ENCODE measurements around the gene DCLK1. TPM values are rescaled to one million over a fixed set of nuclear protein-coding genes. Genes with fewer than 3 reads are reported as not detected.

The DCLK1 gene
- total RNA-seq, 2 experiments from 2014 or later, result not detected

GRCh38 chr13:35743165-35743564, 388.0 kb downstream of the DCLK1 start:
- DNase-seq (no peak), ATAC-seq (ENCODE audit: low read depth) (no peak)
- H3K4me3 Mint-ChIP-seq, result no peak overlapping the region
- H3K36me3 Mint-ChIP-seq, result no peaks in the 10 kb centered on the region
- peaks cover 8% of the 10 kb centered on the region for H3K9me3 Mint-ChIP-seq
- no peak overlapping the region for H3K27ac Mint-ChIP-seq
- peaks cover 2% of the 10 kb centered on the region for H3K27me3 Mint-ChIP-seq
- POLR2A ChIA-PET, result no interaction called here
- H3K4me1 Mint-ChIP-seq, result no peaks in the 10 kb centered on the region

GRCh38 chr13:35741657-35742056, 389.5 kb downstream of the DCLK1 start:
- no peak for ATAC-seq (ENCODE audit: low read depth)
- POLR2A ChIA-PET, result no interaction called here
- Mint-ChIP-seq H3K27me3 (no peaks in the 10 kb centered on the region), H3K4me1 (no peaks in the 10 kb centered on the region), H3K9me3 (peaks cover 10% of the 10 kb centered on the region), H3K36me3 (no peaks in the 10 kb centered on the region), H3K27ac (no peak overlapping the region), H3K4me3 (no peak overlapping the region)
- DNase-seq, result no peak

DNA sequence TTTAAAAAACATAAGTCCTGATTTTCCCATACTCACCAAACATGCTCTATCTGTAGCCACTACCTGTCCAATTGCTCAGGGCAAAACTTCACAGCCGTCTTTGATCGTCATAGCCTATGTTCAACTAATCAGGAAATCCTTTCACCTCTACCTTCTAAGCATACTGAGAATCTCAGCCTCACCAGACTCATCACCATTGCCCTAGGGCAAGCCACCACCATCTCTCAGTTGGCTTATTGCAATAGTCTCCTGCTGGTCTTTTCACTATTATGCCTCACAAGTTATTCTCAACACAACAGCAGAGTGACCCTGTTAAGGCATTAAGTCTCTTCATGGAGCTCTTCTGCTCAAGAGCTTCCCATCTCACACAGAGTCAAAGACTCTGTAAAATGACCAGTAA, 394.3 kb downstream of the DCLK1 start:
- H3K27me3 Mint-ChIP-seq, result no peaks in the 10 kb centered on the region
- POLR2A ChIA-PET, result no interaction called here
- peaks cover 5% of the 10 kb centered on the region for H3K9me3 Mint-ChIP-seq
- ATAC-seq (ENCODE audit: low read depth) (no peak), DNase-seq (no peak)
- H3K27ac Mint-ChIP-seq, result no peak overlapping the region
- H3K36me3 Mint-ChIP-seq, result no peaks in the 10 kb centered on the region
- H3K4me1 Mint-ChIP-seq, result no peaks in the 10 kb centered on the region
- no peak overlapping the region for H3K4me3 Mint-ChIP-seq

GRCh38 chr13:35733827-35734226, 397.4 kb downstream of the DCLK1 start:
- no peaks in the 10 kb centered on the region for H3K36me3 Mint-ChIP-seq
- H3K27ac Mint-ChIP-seq, result no peak overlapping the region
- peaks cover 3% of the 10 kb centered on the region for H3K9me3 Mint-ChIP-seq
- no peak overlapping the region for H3K4me3 Mint-ChIP-seq
- no peaks in the 10 kb centered on the region for H3K27me3 Mint-ChIP-seq
- DNase-seq, result no peak
- ATAC-seq (ENCODE audit: low read depth), result no peak
- H3K4me1 Mint-ChIP-seq, result peaks cover 6% of the 10 kb centered on the region
- POLR2A ChIA-PET, result no interaction called here

DNA sequence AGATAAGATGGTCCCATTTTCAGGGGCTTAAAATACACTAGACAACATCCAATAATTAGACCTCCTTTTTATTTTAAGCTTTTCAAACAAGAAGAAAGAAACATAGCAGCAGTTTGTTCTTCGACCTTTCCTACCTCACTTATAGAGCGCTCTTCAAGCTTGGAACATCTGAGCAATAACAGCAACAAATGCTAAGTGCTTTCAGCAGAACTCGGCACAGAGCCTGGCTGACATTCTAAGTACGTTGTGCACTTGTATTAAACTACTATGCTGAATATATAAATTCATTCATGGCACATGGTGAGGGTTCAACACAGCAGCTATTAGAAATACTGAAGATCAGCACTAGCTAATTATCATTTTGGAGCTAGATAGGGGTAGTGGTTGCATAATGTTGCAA, 398.6 kb downstream of the DCLK1 start:
- Mint-ChIP-seq H3K9me3 (peaks cover 2% of the 10 kb centered on the region), H3K27ac (no peak overlapping the region), H3K27me3 (no peaks in the 10 kb centered on the region), H3K36me3 (no peaks in the 10 kb centered on the region), H3K4me3 (no peak overlapping the region), H3K4me1 (peaks cover 6% of the 10 kb centered on the region)
- no peak for DNase-seq
- POLR2A ChIA-PET, result no interaction called here
- no peak for ATAC-seq (ENCODE audit: low read depth)

GRCh38 chr13:35731471-35731870, 399.7 kb downstream of the DCLK1 start:
- DNase-seq (no peak), ATAC-seq (ENCODE audit: low read depth) (no peak)
- Mint-ChIP-seq H3K36me3 (no peaks in the 10 kb centered on the region), H3K27ac (no peak overlapping the region), H3K4me3 (no peak overlapping the region), H3K4me1 (peaks cover 6% of the 10 kb centered on the region), H3K27me3 (no peaks in the 10 kb centered on the region), H3K9me3 (no peaks in the 10 kb centered on the region)
- POLR2A ChIA-PET, result no interaction called here

DNA sequence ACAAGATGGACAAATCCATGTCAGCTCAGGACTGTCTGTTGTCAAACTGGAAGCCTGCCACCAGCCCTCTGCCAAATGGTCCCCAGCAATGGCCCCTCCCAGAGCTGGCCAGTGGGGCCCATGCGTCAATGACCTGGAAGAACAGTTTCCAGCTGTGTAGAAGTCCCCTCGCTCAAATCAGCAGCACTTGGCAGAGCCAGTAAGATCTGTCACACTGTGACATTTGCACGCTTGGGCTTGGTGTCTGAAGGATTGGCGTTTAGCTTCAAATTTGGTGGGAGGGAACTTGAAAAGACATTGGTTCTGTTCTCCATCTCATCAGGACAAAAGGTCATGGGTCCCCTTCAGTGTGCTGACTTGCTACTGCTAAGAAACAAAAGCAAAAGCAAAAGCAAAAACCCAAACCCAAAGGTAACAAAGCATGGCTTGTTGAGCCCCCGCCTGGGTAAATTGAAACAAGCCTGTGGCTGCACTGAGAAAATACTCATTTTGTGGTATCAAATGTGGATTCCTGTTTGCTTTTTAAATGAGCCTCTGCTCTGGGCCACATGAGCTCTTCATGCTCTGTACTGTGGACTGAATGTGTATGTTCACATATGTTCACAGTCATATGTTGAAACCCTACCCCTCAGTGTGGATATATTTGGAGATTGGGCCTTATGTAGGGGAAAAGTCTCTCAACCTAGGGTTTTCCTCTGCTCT, 401.1 kb downstream of the DCLK1 start:
- Mint-ChIP-seq H3K9me3 (no peaks in the 10 kb centered on the region), H3K27me3 (no peaks in the 10 kb centered on the region), H3K27ac (no peak overlapping the region), H3K4me1 (peaks cover 6% of the 10 kb centered on the region), H3K36me3 (no peaks in the 10 kb centered on the region), H3K4me3 (no peak overlapping the region)
- POLR2A ChIA-PET, result no interaction called here
- no peak for DNase-seq
- peak; percentile 14 for ATAC-seq (ENCODE audit: low read depth)

- no peaks in the 10 kb centered on the region for H3K9me3 Mint-ChIP-seq
- POLR2A ChIA-PET, result no interaction called here
These were observed 403.3 kb downstream of the DCLK1 start for GRCh38 chr13:35727881-35728280.

DNA sequence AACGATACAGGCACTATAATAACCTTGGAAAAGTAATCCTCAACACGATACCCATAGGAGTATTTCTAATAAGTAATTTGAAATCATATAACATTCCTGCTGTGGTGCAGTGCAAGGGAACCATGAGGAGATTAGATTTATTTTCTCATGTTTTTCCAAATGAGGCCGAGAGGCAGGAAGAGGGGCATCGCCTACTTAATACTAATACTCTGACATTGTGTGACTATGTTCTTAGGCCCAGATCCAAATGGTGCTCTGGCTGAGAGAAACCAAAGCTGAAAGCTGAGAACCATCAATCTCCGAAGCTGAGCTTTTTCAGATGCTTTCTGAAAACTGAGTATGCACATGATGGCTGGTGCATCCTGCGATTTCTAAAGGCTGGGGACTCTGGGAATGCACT, 406.7 kb downstream of the DCLK1 start:
- Mint-ChIP-seq H3K4me3 (no peak overlapping the region), H3K27ac (no peak overlapping the region), H3K36me3 (no peaks in the 10 kb centered on the region), H3K9me3 (no peaks in the 10 kb centered on the region), H3K27me3 (peaks cover 21% of the 10 kb centered on the region), H3K4me1 (peaks cover 3% of the 10 kb centered on the region)
- POLR2A ChIA-PET, result no interaction called here
- ATAC-seq (ENCODE audit: low read depth) (no peak), DNase-seq (no peak)

More at GRCh38 chr13:35727881-35728280, 403.3 kb downstream of the DCLK1 start:
- H3K27me3 Mint-ChIP-seq, result peaks cover 13% of the 10 kb centered on the region
- no peak overlapping the region for H3K4me3 Mint-ChIP-seq
- no peak overlapping the region for H3K27ac Mint-ChIP-seq
- no peaks in the 10 kb centered on the region for H3K36me3 Mint-ChIP-seq
- ATAC-seq (ENCODE audit: low read depth), result no peak
- H3K4me1 Mint-ChIP-seq, result peaks cover 6% of the 10 kb centered on the region
- no peak for DNase-seq

- no peak for ATAC-seq (ENCODE audit: low read depth)
- Mint-ChIP-seq H3K27me3 (peaks cover 21% of the 10 kb centered on the region), H3K27ac (no peak overlapping the region), H3K36me3 (no peaks in the 10 kb centered on the region), H3K4me3 (no peak overlapping the region), H3K4me1 (peaks cover 3% of the 10 kb centered on the region), H3K9me3 (no peaks in the 10 kb centered on the region)
- no peak for DNase-seq
- POLR2A ChIA-PET, result no interaction called here
These were observed 407.4 kb downstream of the DCLK1 start for GRCh38 chr13:35723821-35724220.

DNA sequence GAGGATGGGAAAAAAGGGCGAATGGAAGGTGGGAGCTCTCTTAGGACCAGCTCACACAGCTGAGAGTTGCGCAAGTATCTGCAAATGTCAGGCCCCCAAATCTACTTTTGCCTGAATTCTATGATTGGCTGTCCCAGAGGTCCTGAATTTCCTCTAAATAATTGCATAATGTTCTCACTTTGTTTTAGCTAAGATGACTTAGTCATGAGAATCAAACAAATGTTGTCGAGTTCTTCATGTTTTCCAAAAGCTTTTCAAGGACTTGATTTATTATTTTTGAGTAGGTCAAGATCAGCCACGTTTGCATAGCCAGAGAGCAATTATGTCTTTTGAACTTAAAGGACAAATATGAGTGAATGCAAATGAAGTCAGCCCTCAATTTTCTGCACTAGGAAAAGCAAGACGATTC, 408.1 kb downstream of the DCLK1 start:
- peaks cover 21% of the 10 kb centered on the region for H3K27me3 Mint-ChIP-seq
- H3K36me3 Mint-ChIP-seq, result no peaks in the 10 kb centered on the region
- H3K27ac Mint-ChIP-seq, result no peak overlapping the region
- ATAC-seq (ENCODE audit: low read depth) (no peak), DNase-seq (no peak)
- H3K9me3 Mint-ChIP-seq, result no peaks in the 10 kb centered on the region
- H3K4me3 Mint-ChIP-seq, result no peak overlapping the region
- H3K4me1 Mint-ChIP-seq, result peaks cover 3% of the 10 kb centered on the region
- POLR2A ChIA-PET, result no interaction called here

GRCh38 chr13:35722458-35723052, 408.6 kb downstream of the DCLK1 start:
- no peak for DNase-seq
- H3K36me3 Mint-ChIP-seq, result no peaks in the 10 kb centered on the region
- POLR2A ChIA-PET, result no interaction called here
- H3K9me3 Mint-ChIP-seq, result no peaks in the 10 kb centered on the region
- no peak overlapping the region for H3K4me3 Mint-ChIP-seq
- H3K27ac Mint-ChIP-seq, result no peak overlapping the region
- H3K27me3 Mint-ChIP-seq, result peaks cover 21% of the 10 kb centered on the region
- H3K4me1 Mint-ChIP-seq, result peaks cover 3% of the 10 kb centered on the region
- ATAC-seq (ENCODE audit: low read depth), result no peak

DNA sequence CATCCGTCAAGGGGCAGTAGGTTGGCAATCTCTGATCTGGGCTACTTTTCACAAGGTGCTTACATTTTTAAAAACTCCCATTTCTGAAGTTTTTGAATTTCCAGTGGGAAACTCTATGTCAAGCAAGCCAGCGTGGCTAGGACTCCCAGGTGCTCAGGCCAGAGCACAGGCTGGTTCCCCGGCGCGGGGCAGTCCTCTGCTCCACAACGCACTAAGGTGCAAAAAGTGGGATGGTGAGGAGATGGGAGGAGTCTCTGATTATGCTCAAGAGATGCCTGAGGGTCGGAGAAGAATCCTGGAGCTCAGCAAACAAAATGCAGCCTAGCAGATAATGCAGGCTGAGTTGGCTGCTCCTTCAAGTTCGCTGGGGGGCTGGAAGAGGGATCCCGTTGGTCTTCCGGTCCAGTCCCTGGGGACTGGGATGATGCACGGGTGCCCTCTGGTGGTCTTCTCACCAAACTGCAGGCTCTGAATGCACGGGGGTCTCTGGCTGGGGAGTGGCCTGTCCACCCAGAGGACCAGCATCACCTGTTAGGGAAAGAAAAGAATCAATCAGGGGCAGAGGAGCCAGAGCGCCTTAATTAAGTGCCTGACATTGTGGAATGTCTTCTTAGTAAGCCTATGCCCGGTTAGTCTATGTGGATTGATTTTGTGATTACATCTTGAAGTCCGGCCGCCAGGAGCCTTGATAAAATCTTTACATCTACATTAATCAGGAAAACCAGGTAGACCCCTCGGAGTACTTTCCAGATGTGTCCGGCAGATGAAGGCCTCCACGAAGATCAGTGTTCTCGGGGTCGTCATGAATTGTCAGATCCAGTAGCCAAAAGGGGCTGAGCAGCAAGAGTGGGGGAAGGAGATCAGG, 410.3 kb downstream of the DCLK1 start:
- Mint-ChIP-seq H3K4me3 (peak overlapping the region; percentile 53), H3K27me3 (peaks cover 21% of the 10 kb centered on the region), H3K36me3 (no peaks in the 10 kb centered on the region), H3K9me3 (no peaks in the 10 kb centered on the region), H3K27ac (no peak overlapping the region), H3K4me1 (peaks cover 3% of the 10 kb centered on the region)
- POLR2A ChIA-PET, result no interaction called here
- DNase-seq (peak; percentile 62), ATAC-seq (ENCODE audit: low read depth) (peak; percentile 50)

GRCh38 chr13:35720290-35720689, 410.9 kb downstream of the DCLK1 start:
- DNase-seq (no peak), ATAC-seq (ENCODE audit: low read depth) (no peak)
- peaks cover 21% of the 10 kb centered on the region for H3K27me3 Mint-ChIP-seq
- POLR2A ChIA-PET, result no interaction called here
- H3K4me1 Mint-ChIP-seq, result peaks cover 3% of the 10 kb centered on the region
- no peaks in the 10 kb centered on the region for H3K36me3 Mint-ChIP-seq
- no peaks in the 10 kb centered on the region for H3K9me3 Mint-ChIP-seq
- H3K27ac Mint-ChIP-seq, result no peak overlapping the region
- peak overlapping the region; percentile 53 for H3K4me3 Mint-ChIP-seq
